ENCODE measurements around the gene SH3PXD2A. TPM values are rescaled to one million over a fixed set of nuclear protein-coding genes. Genes with fewer than 3 reads are reported as not detected.
A peak's percentile ranks its signal among the peaks of the same experiment; 100 is the strongest.

The SH3PXD2A gene
- total RNA-seq, 1 donor from 2014 or later, result 17.3 TPM

DNA sequence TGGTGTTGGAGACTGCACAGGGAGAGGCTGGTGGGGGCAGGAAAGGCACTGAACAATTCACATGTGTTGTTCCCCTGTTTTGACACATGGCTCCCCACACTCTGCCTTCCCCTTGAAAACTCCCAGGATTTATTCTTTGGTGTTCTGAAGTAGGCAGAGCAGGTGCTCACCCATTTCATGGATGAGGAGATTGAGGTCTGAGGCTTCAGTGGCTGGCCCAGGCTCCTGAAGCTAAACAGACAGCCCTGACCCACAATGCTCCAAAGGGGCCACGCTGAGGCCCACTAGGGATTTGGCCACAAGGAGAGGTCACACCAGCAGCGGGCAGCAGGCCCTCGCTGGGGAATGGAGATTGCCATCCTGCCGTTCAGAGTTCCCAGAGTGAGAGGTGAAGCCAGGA lies 157.6 kb downstream of the SH3PXD2A start:
- Histone ChIP-seq H3K4me2 (ENCODE audit: low read length) (no peak overlapping the region), H3K27me3 (ENCODE audit: insufficient read depth, low read length) (peaks cover 4% of the 10 kb centered on the region)
- FAIRE-seq, result no peak

DNA sequence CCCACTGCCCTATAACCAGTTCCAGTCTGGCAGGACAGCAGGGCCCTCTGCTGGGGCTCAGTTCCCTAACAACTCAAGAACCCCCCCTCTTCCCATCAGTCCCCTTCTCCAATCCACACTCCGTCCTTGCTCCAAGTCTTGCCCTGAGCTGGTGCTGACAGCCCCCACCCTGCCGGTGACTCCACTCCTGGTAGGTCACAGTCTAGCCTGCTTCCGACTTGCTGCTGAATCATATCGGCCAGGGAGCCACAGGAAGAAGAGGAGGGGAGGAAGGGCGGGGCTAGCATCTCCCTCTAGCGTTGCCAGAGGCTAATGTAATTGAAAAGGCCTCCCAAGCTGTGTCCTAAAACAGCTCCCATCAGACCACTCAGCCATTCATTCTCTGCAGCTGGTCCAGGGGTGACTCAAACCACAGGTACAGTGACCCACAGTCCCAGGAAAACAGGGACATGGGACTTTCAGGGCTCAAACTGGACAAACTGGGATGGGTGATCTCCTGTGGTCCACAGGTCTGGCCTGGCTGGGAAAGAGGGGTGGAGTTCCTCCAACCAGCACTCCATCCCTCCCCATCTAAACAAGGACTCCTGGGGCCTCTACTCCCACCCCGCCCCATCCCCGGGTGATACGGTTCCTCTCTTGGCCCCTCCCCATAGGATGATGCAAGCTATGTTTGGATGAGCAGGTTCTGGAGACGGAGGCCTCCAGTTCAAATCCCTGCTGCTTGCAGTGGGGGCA lies 158.8 kb downstream of the SH3PXD2A start:
- peak overlapping the region; percentile 76 for H3K4me2 ChIP-seq (ENCODE audit: low read length)

More for the DNA sequence above, 157.6 kb downstream of the SH3PXD2A start:
- Mint-ChIP-seq H3K36me3 (ENCODE audit: low read depth, unreplicated experiment) (no peaks in the 10 kb centered on the region), H3K27ac (ENCODE audit: unreplicated experiment) (peak overlapping the region; percentile 90), H3K4me3 (ENCODE audit: unreplicated experiment) (no peak overlapping the region), H3K4me1 (ENCODE audit: low read depth, unreplicated experiment) (peaks cover 21% of the 10 kb centered on the region), H3K27me3 (ENCODE audit: low read depth, unreplicated experiment) (peaks cover 11% of the 10 kb centered on the region), H3K9me3 (ENCODE audit: unreplicated experiment) (no peaks in the 10 kb centered on the region)
- H3K9me3 ChIP-seq (ENCODE audit: insufficient read depth, low read depth, low read length), result peaks cover 8% of the 10 kb centered on the region
- H2AFZ ChIP-seq (ENCODE audit: low read depth, low read length), result no peak overlapping the region
- H3K27ac ChIP-seq (ENCODE audit: low read depth, low read length), result no peak overlapping the region
- no peak for DNase-seq (ENCODE audit: low read depth)
- no peak overlapping the region for H3K4me3 ChIP-seq (ENCODE audit: insufficient read depth, low read depth, low read length)
- H3K36me3 ChIP-seq (ENCODE audit: insufficient read depth, low read length), result no peaks in the 10 kb centered on the region
- H3K9ac ChIP-seq (ENCODE audit: low read length), result no peak overlapping the region
- no peak for TF ChIP-seq EZH2 (IDR thresholded peaks at IDR 0.05; ENCODE audit: insufficient read depth, low read length)
- TF ChIP-seq, protein P1, sequence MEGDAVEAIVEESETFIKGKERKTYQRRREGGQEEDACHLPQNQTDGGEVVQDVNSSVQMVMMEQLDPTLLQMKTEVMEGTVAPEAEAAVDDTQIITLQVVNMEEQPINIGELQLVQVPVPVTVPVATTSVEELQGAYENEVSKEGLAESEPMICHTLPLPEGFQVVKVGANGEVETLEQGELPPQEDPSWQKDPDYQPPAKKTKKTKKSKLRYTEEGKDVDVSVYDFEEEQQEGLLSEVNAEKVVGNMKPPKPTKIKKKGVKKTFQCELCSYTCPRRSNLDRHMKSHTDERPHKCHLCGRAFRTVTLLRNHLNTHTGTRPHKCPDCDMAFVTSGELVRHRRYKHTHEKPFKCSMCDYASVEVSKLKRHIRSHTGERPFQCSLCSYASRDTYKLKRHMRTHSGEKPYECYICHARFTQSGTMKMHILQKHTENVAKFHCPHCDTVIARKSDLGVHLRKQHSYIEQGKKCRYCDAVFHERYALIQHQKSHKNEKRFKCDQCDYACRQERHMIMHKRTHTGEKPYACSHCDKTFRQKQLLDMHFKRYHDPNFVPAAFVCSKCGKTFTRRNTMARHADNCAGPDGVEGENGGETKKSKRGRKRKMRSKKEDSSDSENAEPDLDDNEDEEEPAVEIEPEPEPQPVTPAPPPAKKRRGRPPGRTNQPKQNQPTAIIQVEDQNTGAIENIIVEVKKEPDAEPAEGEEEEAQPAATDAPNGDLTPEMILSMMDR (IDR thresholded peaks at IDR 0.05; ENCODE audit: insufficient read depth, low read depth, low read length), result no peak
- H3K79me2 ChIP-seq (ENCODE audit: insufficient read depth, low read length), result no peaks in the 10 kb centered on the region
- H4K20me1 ChIP-seq (ENCODE audit: insufficient read depth, low read length), result peaks cover 5% of the 10 kb centered on the region
- peaks cover 26% of the 10 kb centered on the region for H3K4me1 ChIP-seq (ENCODE audit: insufficient read depth, low read length)

More for the DNA sequence above, 158.8 kb downstream of the SH3PXD2A start:
- peak overlapping the region; percentile 72 for H2AFZ ChIP-seq (ENCODE audit: low read depth, low read length)
- peaks cover 6% of the 10 kb centered on the region for H4K20me1 ChIP-seq (ENCODE audit: insufficient read depth, low read length)
- peak overlapping the region; percentile 78 for H3K27ac ChIP-seq (ENCODE audit: low read depth, low read length)
- peaks cover under 1% of the 10 kb centered on the region for H3K79me2 ChIP-seq (ENCODE audit: insufficient read depth, low read length)
- FAIRE-seq, result peak; percentile 91
- H3K27me3 ChIP-seq (ENCODE audit: insufficient read depth, low read length), result peaks cover 2% of the 10 kb centered on the region
- peaks cover 12% of the 10 kb centered on the region for H3K27me3 Mint-ChIP-seq (ENCODE audit: low read depth, unreplicated experiment)
- TF ChIP-seq EZH2 (IDR thresholded peaks at IDR 0.05; ENCODE audit: insufficient read depth, low read length), result no peak
- TF ChIP-seq, protein P1 (IDR thresholded peaks at IDR 0.05; ENCODE audit: insufficient read depth, low read depth, low read length), result peak; percentile 42
- no peaks in the 10 kb centered on the region for H3K9me3 Mint-ChIP-seq (ENCODE audit: unreplicated experiment)
- H3K9ac ChIP-seq (ENCODE audit: low read length), result peak overlapping the region; percentile 72
- no peaks in the 10 kb centered on the region for H3K36me3 Mint-ChIP-seq (ENCODE audit: low read depth, unreplicated experiment)
- H3K27ac Mint-ChIP-seq (ENCODE audit: unreplicated experiment), result peak overlapping the region; percentile 90
- H3K36me3 ChIP-seq (ENCODE audit: insufficient read depth, low read length), result no peaks in the 10 kb centered on the region
- peaks cover 31% of the 10 kb centered on the region for H3K4me1 ChIP-seq (ENCODE audit: insufficient read depth, low read length)
- H3K4me3 ChIP-seq (ENCODE audit: insufficient read depth, low read depth, low read length), result peak overlapping the region; percentile 37
- peak; percentile 94 for DNase-seq (ENCODE audit: low read depth)
- peaks cover 25% of the 10 kb centered on the region for H3K4me1 Mint-ChIP-seq (ENCODE audit: low read depth, unreplicated experiment)
- H3K4me3 Mint-ChIP-seq (ENCODE audit: unreplicated experiment), result peak overlapping the region; percentile 71
- H3K9me3 ChIP-seq (ENCODE audit: insufficient read depth, low read depth, low read length), result peaks cover 3% of the 10 kb centered on the region
